Effector CD8-positive, alpha-beta T cell (primary cell): Measurements from ENCODE around the gene SERPINA1.
"Not testable (repeated sequence)": the region's sequence is repeated elsewhere in the genome, so short reads cannot be mapped to it uniquely, and the experiment has no call there.

Experiments
- DNase-seq: peaks from one replicate; lab custom pipeline; 2025; lab: John Stamatoyannopoulos, UW
- total RNA-seq, 4 experiments: gene quantifications; one replicate each; lab custom pipeline; 2026; lab: John Stamatoyannopoulos, UW

The SERPINA1 gene
- 0 to 0.09 (median 0) reads per million in 4 experiments for total RNA-seq

GRCh38 chr14:94388384-94389103 is at the start of gene SERPINA1:
Gene SERPINA1, minus strand, starts transcription at chr14:94388602. Its CDS starts 5,365 bp downstream, at chr14:94383237.
- DNase-seq: no peak

- DNase-seq: no peak
Observed at GRCh38 chr14:94428610-94429009, 40.2 kb upstream of the SERPINA1 start.

- DNase-seq: no peak
Observed at GRCh38 chr14:94427016-94427613, 38.7 kb upstream of the SERPINA1 start.

GRCh38 chr14:94426526-94426925 is 38.1 kb upstream of the SERPINA1 start:
- no peak for DNase-seq

- no peak for DNase-seq
Observed at GRCh38 chr14:94424371-94424770, 36.0 kb upstream of the SERPINA1 start.

GRCh38 chr14:94423453-94424056 is 35.2 kb upstream of the SERPINA1 start:
- no peak for DNase-seq

- no peak for DNase-seq
Observed at GRCh38 chr14:94421316-94421715, 32.9 kb upstream of the SERPINA1 start.

- DNase-seq: not testable (repeated sequence)
Observed at GRCh38 chr14:94417497-94418205, 29.2 kb upstream of the SERPINA1 start.

GRCh38 chr14:94412671-94413638 is 24.6 kb upstream of the SERPINA1 start:
- no peak for DNase-seq

GRCh38 chr14:94411638-94412037 is 23.2 kb upstream of the SERPINA1 start:
- DNase-seq: no peak

GRCh38 chr14:94409430-94409829 is 21.0 kb upstream of the SERPINA1 start:
- DNase-seq: not testable (repeated sequence)

GRCh38 chr14:94408546-94409095 is 20.2 kb upstream of the SERPINA1 start:
- DNase-seq: no peak

GRCh38 chr14:94407906-94408305 is 19.5 kb upstream of the SERPINA1 start:
- no peak for DNase-seq

GRCh38 chr14:94406910-94407309 is 18.5 kb upstream of the SERPINA1 start:
- no peak for DNase-seq

- no peak for DNase-seq
Observed at GRCh38 chr14:94405486-94405885, 17.1 kb upstream of the SERPINA1 start.

- DNase-seq: no peak
Observed at GRCh38 chr14:94404561-94404960, 16.2 kb upstream of the SERPINA1 start.

- DNase-seq: no peak
Observed at GRCh38 chr14:94403312-94403932, 15.0 kb upstream of the SERPINA1 start.

- DNase-seq: no peak
Observed at GRCh38 chr14:94401083-94401482, 12.7 kb upstream of the SERPINA1 start.

- no peak for DNase-seq
Observed at GRCh38 chr14:94400422-94400841, 12.0 kb upstream of the SERPINA1 start.

GRCh38 chr14:94398536-94398935 is 10.1 kb upstream of the SERPINA1 start:
- no peak for DNase-seq

GRCh38 chr14:94398182-94398479 is 9.7 kb upstream of the SERPINA1 start:
- DNase-seq: no peak
